T-helper 1 cell treated with Interleukin-12 subunit alpha and Interleukin-12 subunit beta and Interleukin-4 antibody, amounts not matched to agents 30 μg/mL and 1 μg/mL, for 36 hours (primary cell): ENCODE measurements around the gene ISCA2.

Experiments
- H3K27ac Mint-ChIP-seq: one replicate; pipeline ENCODE4 v1.8.0; 2021; ENCODE audit warnings: mild to moderate bottlenecking, mixed read lengths
- H3K27me3 Mint-ChIP-seq: one replicate; pipeline ENCODE4 v1.8.0; 2021; ENCODE audit warnings: low read depth, mixed read lengths
- H3K36me3 Mint-ChIP-seq: one replicate; pipeline ENCODE4 v1.8.0; 2021; ENCODE audit warnings: low read depth, mixed read lengths
- H3K4me1 Mint-ChIP-seq: one replicate; pipeline ENCODE4 v1.8.0; 2021; ENCODE audit warnings: low read depth, mixed read lengths
- H3K4me3 Mint-ChIP-seq: one replicate; pipeline ENCODE4 v1.8.0; 2021; ENCODE audit warnings: mild to moderate bottlenecking, moderate library complexity, mixed read lengths
- H3K9me3 Mint-ChIP-seq: one replicate; pipeline ENCODE4 v1.8.0; 2021; ENCODE audit warnings: mixed read lengths

Gene ISCA2

DNA sequence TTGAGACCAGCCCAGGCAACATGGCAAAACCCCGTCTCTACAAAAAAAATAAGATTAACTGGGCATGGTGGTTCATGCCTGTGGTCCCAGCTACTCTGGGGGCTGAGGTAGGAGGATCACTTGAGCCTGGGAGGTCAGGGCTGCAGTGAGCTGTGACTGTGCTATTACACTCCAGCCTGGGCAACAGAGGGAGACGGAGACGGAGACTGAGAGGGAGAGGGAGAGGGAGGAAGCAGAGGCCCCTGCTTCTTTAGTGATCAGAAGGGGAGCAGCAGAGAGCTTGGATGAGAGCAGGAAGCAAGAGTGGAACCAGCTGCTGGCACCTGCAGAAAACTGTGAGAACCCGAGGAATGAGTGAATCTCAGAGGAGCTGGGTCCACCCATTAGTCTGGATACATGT is 45.9 kb downstream of the ISCA2 start:
- H3K4me3 Mint-ChIP-seq = no peak overlapping the region
- H3K9me3 Mint-ChIP-seq = no peaks in the 10 kb centered on the region
- H3K36me3 Mint-ChIP-seq = no peaks in the 10 kb centered on the region
- no peak overlapping the region for H3K27ac Mint-ChIP-seq
- H3K27me3 Mint-ChIP-seq = peaks cover 5% of the 10 kb centered on the region
- H3K4me1 Mint-ChIP-seq = no peaks in the 10 kb centered on the region

DNA sequence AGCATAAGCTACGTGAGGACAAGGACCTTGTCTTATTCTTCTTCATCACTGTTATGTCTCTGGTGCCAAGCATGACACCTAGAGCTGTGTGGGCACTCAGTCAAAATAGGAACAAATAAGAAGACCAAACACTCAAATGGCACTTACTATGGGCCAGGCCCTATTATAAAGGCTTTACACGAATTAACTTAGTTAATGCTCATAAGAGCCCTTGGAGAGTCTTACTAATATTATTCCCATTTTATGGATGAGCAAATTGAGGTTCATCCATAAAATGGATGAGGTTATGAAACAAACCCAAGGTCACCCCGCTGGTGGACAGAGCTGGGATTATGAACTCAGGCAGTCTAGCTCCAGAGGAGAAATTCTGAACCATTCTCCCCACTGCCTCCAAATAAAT is 47.7 kb downstream of the ISCA2 start:
- H3K4me1 Mint-ChIP-seq = no peaks in the 10 kb centered on the region
- H3K36me3 Mint-ChIP-seq = no peaks in the 10 kb centered on the region
- no peak overlapping the region for H3K4me3 Mint-ChIP-seq
- no peak overlapping the region for H3K27ac Mint-ChIP-seq
- peaks cover 5% of the 10 kb centered on the region for H3K27me3 Mint-ChIP-seq
- no peaks in the 10 kb centered on the region for H3K9me3 Mint-ChIP-seq

DNA sequence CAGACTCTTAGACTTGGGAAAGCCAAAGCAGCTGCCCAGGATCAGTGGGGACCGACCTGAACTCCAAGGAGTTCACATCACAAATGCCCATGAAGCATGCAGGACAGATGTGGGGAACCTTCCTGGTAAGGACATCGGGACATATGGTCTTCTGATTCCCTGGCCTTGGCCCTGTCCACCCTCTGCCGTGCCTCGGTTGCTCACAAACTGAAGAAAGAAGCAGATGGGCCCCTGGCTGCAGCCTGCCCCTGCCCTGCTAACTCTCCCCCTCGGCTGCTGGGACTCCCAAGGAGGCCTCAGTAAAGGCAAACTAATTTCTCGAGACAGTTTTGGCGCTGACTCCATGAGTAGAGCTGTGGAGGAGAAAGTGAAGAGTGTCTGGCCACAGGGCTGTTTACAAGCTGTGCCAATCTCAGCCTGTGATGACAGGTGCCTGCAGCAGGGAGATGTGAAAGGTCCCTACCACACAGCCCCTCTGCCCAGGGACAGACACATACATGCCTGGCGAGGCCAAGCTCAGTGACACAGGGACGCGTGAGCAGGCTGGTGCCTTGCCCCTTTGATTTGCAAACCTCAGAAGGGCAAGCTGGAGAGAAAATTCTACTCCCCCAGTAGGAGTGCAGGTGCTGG is 48.6 kb downstream of the ISCA2 start:
- Mint-ChIP-seq H3K4me1 (no peaks in the 10 kb centered on the region), H3K4me3 (no peak overlapping the region), H3K27me3 (peaks cover 8% of the 10 kb centered on the region), H3K36me3 (no peaks in the 10 kb centered on the region), H3K27ac (no peak overlapping the region), H3K9me3 (no peaks in the 10 kb centered on the region)

DNA sequence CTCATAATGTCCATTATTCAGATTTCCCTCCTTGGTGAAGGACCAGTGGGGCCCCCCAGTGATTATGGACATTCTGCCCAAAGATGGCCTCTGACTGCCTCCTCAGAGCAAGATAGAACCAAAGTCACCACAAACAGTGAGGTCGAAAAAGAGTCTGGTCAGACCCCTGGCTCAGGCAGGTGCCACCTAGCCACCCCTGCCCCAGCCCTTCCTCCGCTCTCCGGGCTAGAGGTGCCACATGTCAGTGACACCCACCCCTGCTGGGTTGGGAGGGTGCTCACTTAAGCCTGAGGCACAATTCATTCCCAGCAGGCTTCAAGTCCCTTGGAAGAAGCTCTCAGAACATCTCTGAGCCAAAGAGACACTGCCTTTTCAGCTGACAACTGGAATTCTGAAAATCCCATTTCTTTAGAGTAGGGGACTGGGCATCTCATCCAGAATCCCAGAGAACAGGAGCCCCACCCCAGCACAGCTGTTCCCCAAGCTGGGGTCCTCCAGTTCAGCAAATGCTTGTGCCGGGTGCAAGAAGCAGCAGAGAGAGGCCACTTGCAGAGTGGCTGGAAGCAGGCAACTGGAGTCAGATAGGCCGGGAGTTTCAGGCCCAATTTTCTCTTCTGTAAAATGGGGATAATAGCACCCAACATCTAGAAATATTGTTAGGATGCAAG is 50.3 kb downstream of the ISCA2 start:
- no peak overlapping the region for H3K4me3 Mint-ChIP-seq
- H3K27ac Mint-ChIP-seq = no peak overlapping the region
- H3K36me3 Mint-ChIP-seq = no peaks in the 10 kb centered on the region
- H3K4me1 Mint-ChIP-seq = no peaks in the 10 kb centered on the region
- H3K9me3 Mint-ChIP-seq = no peaks in the 10 kb centered on the region
- peaks cover 8% of the 10 kb centered on the region for H3K27me3 Mint-ChIP-seq

DNA sequence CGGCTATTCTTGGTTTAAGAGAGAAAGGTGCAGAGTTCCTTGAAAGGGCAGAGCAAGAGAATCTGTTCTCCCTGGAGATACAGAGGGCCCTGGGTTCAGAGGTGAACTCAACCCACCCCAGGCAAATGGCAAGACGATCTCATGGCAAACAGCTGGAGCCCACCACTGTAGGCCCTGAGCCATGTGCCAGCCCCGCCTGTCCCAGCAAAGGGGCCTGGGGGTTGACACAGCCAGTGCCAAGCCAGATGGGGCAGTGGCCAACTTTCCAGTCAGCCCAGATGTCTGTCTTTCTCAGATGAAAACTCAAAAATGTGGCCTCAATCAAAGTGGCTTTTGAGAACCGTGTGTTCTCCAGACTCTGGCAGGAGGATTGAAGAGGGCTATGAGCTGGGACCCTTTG is 51.8 kb downstream of the ISCA2 start:
- Mint-ChIP-seq H3K36me3 (no peaks in the 10 kb centered on the region), H3K9me3 (no peaks in the 10 kb centered on the region), H3K4me3 (no peak overlapping the region), H3K4me1 (no peaks in the 10 kb centered on the region), H3K27ac (no peak overlapping the region), H3K27me3 (peaks cover 3% of the 10 kb centered on the region)

DNA sequence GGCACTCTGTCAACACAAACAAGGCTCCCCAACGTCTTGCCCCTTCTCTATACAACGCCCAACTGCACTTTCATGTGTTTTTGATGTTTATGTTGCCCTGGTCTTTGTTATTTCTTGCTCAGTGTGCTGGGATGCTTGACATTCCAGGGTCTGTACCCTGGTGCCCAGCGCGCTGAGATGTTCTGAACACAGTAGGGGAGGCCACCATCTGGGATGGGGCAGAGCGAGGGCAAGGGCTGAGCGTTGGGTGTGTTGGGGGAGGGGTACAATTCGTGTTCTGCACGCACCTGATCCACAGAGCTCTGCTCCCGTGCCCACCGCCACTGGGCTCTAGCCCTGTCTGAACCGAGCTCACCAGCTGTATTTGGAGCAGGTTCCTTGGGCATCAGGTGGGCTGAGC is 52.9 kb downstream of the ISCA2 start:
- Mint-ChIP-seq H3K27me3 (peaks cover 3% of the 10 kb centered on the region), H3K27ac (no peak overlapping the region), H3K36me3 (no peaks in the 10 kb centered on the region), H3K9me3 (no peaks in the 10 kb centered on the region), H3K4me3 (no peak overlapping the region), H3K4me1 (no peaks in the 10 kb centered on the region)
